Putamen (tissue), 1 donor: Measurements from ENCODE around the gene SUPT16H.
"Not testable (repeated sequence)": the region's sequence is repeated elsewhere in the genome, so short reads cannot be mapped to it uniquely, and the experiment has no call there.

ENCODE experiments used
- DNase-seq: peaks from one replicate; pipeline ENCODE4 v3.0.0-alpha.2; 2016; ENCODE audit warnings: low spot score

SUPT16H gene

DNA sequence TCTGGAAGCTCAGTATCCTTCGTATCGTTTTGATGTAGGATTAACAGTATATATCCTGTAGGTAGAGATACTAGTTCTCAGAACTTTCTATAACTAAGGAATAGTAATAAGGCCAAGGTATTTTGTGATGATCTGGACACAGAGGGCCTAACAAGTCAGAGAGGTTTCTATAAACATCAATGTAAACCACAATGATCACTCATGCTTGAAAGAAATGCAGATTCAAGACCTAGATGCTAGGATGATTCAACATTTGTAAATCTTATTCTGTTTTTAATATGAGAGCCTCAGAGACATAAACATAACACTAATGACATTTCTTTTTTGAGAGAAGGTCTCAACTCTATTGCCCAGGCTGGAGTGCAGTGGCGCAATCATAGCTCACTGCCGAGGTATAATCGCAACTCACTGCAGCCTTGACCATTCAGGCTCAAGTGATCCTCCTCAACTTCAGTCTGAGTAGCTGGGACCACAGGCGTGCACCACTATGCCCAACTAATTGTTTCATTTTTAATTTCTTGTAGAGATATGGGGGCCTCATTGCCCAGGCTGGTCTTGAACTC, 16.2 kb downstream of the SUPT16H start:
- no peak for DNase-seq

DNA sequence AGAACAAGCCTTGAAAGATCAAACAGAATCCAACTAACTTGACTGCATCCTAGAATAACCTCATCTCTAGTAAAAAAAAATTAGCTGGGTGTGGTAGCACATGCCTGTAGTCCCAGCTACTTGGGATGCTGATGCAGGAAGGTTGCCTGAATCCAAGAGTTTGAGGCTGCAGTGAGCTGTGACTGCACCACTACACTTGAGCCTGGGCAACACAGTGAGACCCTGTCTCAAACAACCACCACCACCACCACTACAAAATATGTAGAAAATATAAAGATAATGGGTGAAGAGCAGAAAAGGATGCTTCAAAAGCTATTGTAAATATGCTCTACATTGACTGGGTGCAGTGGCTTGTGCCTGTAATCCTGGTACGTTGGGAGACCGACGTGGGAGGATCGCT, 27.3 kb downstream of the SUPT16H start:
- DNase-seq, result no peak

DNA sequence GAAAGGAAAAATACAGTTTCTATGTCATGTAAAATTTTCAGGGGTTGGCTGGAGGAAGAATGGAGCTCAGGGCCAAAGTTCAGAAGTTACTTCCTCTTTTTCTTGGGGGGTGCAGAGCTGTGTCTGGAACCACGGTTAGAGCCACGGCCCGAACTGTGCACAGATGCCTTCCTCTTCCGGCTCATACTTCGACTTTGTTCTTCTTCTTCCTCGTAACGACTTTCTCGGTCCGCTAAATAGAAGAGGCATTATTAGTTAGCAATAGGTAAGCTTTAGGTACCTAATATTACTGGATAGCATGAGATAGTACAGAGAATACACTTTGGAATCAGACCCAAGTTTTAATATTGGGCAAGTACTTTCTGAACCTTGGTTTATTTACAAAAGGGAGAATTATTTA, 31.2 kb downstream of the SUPT16H start:
- DNase-seq, result no peak

DNA sequence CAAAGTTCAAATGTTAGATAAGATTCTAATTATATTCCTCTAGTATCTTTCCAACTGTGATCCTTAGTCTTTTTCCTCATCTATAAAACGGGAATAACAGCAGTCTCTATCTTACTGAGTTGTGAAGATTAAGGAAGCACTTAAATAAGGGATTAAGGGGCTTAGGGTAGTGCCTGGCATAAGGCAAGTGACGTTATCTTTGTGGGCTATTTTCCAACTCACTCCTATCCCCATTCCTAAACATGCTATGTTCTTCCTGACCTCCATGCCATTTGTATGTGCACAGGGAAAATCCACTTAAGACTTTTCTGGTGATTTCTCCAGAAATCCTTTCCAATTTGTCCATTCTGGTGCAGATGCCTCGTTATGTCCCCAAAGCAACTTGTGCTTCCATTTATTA, 33.3 kb downstream of the SUPT16H start:
- no peak for DNase-seq

DNA sequence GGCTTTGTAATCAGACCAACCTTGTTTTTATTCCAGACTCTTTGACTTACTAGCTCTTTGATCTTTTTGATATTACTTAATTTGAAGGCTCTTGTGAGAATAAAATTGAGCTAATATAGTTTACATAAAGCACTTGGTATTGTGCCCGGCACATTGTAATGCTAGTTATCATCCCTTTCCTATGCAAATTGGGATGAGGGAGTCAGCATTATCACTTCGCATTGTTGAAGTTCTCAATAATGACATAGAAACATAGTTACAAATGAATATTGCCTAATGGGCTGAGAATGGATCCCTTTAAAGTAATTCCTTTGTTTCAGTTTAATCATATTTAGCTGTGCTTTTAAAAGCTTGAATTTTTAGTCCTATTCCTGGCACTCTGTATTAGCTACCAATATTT, 36.6 kb downstream of the SUPT16H start:
- DNase-seq, result no peak

DNA sequence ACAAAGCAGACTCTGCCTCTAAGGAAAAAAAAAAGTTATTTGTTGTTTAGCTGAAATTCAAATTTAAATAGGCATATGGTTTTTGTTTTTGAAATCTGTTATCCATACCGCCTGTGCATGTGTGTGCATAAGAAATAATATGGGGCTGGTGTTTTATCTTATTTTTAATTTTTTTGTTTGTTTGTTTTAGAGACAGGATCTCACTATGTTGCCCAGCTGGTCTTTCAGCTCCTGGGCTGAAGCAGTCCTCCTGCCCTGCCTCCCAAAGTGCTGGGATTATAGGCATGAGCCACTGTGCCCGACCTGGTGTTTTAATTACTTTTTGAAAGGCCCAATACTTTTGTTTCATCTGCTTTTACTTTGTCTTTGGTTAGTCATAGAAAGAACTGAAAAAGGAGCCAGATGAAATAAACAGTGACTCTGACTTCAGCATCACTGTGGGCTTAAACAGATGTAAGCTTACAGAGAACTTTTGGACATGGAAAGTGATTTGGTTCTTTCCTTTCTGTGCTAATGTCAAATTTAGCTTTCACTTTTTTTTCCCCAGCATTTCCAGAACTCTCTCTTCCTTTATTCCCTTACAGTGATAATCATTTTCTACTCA, 37.2 kb downstream of the SUPT16H start:
- no peak for DNase-seq

DNA sequence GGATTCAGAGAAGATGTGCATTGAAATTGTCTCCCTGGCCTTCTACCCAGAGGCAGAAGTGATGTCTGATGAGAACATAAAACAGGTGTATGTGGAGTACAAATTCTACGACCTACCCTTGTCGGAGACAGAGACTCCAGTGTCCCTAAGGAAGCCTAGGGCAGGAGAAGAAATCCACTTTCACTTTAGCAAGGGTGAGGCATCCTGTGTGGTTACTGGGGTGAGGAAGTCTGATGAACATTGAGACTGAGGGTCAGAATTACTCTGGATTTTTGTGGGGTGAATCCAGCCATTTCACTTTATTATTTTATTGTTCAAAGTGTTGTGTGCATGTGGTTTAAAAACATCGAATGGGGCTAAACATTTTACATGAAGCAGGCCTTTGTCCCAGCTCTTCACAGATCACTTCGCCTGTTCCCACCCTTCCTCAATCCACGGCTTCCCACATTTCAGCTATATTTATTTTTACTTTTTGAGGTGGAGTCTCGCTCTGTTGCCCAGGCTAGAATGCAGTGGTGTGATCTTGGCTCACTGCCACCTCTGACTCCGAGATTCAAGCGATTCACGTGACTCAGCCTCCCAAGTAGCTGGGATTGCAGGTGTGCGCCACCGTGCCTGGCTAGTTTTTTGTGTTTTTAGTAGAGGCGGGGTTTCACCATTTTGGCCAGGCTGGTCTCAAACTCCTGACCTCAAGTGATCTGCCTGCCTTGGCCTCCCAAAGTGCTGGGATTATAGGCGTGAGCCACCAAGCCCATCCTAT, 40.6 kb downstream of the SUPT16H start:
- DNase-seq, result no peak

DNA sequence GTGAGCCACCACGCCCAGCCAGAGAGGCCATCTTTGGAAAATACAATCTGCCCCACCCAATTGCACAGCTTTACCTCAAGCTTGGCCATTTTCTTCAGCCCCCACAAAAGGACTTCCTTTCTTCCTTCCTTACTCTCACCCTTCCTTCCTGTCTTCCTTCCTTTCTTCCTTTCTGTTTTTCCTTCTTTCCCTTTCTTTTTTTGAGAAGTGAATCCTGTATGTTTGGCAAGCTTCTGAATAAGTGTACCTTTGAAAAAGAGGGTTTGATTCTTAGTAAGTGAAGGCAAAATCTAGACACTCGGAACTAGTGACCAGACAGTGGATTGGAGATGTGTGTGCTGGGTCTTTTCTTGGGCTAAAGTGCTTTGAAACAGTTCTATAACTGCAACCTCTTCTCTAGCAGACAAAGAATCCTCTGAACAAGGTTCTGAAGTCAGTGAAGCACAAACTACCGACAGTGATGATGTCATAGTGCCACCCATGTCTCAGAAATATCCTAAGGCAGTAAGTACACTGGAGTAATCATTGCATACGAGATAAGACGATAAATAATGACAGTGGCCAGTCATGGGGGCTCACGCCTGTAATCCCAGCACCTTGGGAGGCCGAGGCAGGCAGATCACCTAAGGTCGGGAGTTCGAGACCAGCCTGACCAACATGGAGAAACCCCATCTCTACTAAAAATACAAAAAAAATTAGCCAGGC, 49.5 kb downstream of the SUPT16H start:
- no peak for DNase-seq

DNA sequence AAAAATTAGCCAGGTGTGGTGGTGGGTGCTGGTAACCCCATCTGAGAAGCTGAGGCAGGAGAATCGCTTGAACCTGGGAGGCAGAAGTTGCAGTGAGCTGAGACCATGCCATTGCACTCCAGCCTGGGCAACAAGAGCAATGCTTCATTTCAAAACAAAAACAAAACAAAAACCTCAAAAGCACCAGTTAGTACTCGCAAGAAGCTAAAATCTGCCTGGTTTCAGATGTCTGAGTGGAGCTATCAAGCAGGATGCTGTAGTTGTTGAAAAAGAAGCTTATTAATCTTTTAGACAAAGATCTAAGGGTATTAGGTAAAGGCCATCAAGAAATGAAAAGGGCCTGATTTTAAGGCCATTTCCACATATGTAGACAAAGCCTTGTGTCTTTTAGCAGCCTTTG, 50.9 kb downstream of the SUPT16H start:
- DNase-seq, result no peak

DNA sequence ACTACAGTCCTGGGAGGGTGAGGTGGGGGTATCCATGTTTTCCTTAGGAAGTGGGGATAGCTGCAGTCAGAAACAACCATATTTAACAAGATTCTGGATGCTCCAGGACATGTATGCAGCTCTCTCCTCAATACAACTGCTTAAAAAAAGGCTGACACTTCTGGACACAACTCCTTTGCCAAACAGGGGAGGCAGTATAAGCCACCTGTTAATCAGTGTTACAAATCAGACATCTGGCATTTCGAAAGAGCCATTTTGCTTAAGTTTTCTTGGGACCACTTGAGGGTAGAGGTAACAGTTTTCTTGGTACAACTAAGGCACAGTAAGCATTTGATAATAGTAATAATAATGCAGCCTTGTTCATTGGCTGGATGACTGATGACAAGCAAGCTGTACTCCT, 56.8 kb downstream of the SUPT16H start:
- no peak for DNase-seq

DNA sequence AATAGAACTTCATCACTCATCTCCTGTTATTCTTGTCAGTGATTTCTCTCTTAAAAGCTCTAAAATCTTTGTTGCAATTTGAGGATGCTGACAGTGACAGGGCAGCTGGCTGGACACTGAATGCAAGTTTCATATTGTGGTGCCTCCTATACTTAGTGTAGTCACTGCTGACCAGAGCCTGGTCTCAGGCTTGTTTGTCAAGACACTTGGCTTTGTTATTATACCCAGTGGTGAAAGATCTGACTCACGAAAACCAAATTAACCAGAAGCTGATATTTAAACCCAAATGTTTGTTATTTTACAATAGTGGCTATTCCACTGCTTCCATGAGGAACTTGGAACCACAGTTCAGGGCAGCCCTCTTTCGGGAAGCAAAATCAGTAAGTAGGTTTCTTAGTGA, 61.1 kb downstream of the SUPT16H start:
- no peak for DNase-seq

DNA sequence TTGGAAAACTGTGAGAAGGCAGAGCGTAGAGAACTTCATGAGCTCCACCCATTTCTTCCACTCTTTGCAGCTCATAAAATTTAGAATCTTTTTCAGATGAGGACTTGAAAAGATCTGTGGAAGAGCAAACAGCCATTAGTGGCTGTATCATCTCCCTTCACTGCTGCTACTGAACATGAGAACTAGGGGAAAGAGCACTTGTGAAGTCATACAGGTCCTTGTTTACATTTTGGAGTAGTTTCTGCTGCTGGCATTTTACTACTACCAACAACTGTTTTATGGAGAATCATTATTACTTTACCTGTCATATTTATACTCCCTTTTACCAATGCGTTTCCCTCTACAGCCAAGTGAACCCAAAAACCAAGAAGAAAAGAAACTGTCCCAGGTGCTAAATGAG, 62.9 kb downstream of the SUPT16H start:
- no peak for DNase-seq

DNA sequence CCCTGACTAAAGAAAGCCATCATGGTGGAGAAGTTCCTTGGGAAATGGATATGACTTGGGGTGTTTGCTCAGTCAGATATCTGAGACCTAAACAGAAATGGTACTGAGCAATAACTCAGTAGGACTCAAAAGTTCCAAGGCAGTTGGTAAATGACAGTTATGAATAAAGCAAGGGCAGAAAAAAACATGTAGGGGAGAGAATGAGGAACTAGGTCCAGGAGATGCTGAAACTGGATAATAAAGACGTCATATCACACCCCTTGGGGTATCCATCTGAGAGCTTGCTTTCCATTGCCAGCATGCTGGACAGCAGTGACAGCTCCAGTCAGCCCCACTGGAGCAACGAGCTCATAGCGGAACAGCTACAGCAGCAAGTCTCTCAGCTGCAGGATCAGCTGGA, 66.4 kb downstream of the SUPT16H start:
- DNase-seq, result no peak

DNA sequence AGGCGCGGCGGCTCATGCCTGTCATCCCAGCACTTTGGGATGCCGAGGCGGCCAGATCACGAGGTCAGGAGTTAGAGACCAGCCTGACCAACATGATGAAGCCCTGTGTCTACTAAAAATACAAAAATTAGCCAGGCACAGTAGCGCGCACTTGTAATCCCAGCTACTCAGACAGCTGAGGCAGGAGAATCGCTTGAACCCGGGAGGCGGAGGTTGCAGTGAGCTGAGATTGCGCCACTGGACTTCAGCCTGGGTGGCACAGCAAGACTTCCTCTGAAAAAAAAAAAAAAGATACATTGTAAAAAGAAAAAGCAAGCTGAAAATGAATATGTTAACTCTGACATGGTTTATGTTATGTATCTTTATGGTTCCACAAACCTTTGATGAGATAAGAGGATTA, 70.3 kb downstream of the SUPT16H start:
- no peak for DNase-seq

DNA sequence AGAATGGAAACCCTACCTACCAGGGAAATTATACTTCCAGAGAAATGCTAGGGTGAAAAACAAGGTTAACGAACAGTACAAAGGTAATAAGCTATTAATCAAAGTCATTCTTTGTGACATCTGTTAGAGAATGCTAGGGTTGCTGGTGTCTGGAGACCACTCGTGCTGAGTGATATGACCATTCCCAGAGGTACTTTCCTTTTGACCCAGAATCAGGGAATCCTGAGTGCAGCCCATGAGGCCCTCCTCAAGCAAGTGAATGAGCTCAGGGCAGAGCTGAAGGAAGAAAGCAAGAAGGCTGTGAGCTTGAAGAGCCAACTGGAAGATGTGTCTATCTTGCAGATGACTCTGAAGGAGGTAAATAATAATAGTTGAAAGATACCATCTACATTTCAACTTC, 72.2 kb downstream of the SUPT16H start:
- no peak for DNase-seq

DNA sequence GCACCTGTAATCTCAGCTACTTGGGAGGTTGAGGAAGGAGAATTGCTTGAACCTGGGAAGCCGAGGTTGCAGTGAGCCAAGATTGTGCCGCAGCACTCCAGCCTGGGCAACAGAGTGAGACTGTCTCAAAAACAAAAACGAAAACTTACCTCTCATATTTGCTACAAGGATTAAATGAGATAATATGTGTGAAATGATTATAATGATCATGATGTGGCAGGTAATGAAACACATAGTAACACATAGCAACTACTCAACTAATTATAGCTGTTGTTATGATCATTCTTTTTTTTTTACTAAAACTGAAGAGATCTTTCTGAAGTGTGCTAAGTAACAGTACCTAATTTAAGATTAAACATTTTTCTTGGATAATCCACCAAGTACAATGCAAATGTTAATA, 73.9 kb downstream of the SUPT16H start:
- no peak for DNase-seq

DNA sequence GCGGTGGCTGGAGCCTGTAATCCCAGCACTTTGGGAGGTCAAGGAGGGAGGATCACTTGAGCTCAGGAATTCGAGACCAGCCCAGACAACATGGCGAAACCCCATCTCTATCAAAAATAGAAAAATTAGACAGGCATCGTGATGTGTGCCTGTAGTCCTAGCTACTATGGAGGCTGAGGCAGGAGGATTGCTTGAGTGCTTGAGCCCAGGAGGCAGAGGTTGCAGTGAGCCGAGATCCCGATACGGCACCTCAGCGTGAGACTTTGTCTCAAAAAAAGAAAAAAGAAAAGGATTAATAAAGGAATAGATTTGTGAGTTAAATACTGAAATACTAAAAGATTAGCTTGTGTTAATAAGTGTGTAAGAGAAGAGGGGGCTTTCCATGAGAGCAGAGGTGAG, 74.6 kb downstream of the SUPT16H start:
- DNase-seq, result no peak

DNA sequence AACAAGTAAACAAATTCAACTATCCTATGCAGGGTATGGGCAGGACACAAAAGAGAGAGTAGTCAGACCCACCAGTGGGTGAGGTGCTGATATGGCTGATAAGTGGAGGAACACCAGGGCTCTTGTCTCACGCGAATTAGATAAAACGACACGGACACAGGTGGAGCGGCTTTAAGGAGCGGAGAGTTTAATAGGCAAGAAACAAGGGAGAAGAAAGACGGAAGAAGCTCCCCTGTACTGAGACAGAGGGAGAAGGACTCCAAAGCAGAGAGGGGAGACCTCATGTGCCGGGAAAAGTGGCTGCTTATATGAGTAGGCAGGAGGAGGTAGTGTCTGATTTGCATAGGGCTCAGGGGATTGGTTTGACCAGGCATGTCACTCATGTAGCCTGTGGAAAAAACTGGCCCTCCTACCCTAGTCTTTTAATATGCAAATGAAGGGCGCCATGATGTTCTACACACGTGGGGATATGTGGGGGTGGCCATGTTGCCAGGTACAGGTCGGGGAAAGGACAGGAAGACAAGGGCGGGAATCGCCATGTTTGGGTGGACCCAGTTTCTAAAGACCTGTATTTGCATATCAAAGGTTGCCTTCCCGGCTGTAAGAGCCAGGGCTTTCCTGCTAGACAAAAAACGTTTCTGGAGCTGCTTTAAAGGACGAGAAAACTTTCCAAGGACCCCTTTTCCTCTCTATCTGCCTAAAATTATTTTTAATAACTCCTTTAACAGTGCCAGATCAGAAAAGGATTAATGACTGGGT, 75.2 kb downstream of the SUPT16H start:
- peak; percentile 42 for DNase-seq

DNA sequence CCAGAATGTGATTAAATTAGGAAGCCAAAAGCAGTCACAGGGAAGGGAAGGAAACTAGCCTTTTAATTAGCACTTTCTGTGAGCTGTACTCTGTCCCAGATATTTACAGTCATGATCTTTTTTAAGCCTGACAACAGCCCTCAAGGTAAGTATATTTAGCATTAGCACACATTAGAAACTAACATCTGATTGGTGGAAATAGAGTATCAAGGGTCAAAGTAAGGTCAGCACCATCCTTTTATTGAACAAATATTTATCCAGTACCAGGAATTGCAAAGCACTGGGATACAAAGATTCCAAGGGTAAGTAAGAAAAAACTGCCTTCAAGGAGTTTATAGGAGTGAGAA, 75.7 kb downstream of the SUPT16H start:
- no peak for DNase-seq

DNA sequence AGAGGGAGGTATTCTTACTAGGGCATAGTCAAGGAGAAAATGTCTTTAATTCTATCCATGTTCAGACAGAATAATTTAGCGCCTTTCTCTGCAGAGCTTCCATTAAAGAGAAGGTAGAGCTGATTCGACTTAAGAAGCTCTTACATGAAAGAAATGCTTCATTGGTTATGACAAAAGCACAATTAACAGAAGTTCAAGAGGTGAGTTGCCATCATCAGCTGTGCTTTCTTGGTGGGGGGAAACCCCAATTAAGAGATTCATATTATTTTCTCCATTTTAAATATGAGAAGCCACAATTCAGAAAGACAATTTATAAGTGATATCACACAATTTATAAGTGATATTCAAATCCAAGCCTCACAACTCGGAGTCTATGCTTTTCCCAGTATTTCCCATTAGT, 76.2 kb downstream of the SUPT16H start:
- no peak for DNase-seq

DNA sequence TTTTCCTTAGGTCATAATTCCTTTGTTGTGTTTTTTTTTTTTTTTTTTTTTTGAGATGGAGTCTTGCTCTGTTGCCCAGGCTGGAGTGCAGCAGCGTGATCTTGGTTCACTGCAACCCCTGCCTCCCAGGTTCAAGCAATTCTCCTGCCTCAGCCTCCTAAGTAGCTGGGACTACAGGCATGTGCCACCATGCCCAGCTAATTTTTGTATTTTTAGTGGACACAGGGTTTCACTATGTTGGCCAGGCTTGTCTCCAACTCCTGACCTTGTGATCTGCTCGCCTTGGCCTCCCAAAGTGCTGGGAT, 81.0 kb downstream of the SUPT16H start:
- not testable (repeated sequence) for DNase-seq

DNA sequence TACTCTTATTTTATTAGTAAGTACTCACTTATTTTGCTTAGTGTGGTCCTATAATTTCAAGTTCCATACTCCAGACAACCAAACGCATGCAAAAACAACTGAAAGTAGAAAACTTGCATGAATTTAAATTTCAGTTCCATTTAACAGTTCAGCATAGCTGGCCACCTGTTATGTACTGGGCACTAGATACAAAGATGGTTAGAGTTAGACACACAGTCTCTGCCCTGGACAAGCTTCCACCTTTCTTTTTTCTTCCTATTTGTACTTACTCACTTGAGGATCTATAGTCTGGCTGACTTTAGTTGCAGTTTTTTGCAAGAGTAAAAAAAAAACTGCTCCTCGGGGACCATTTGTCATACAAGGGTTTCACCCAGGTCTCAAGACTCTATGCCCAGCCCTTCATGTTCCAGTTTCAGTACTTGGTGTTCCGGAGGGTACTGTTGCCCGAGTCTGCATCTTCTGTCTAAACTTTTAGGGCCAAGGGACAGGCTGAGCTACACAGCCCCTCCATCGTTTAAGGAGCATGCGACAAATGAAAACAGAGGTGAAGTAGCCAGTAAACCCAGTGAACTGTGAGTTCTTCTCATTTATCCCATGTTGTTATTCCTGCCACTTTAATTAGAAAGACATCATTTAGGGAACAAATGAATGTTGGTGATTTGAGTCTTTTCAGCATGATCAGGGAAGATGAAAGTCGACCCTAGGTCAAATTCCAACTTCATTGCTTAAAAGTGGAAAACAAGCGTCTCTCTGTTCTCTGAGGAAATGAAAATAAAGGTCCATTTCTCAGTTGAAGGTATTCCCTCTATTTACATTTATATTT, 81.6 kb downstream of the SUPT16H start:
- no peak for DNase-seq
